Skeletal muscle cell (primary cell): ENCODE results near the gene TNPO3.
A peak's percentile ranks its signal among the peaks of the same experiment; 100 is the strongest.

Experiments
- DNase-seq: peaks from one replicate; pipeline ENCODE4 v3.0.0-alpha.2; 2010; ENCODE audit warnings: low read depth
- H3K4me3 ChIP-seq: 2 replicates; pipeline ENCODE4 v1.5.1; 2011; ENCODE audit warnings: low read depth, mild to moderate bottlenecking, control low read depth, low read length, moderate library complexity

The TNPO3 gene

GRCh38 chr7:129054438-129055293 lies at the start of gene TNPO3:
Gene TNPO3 (minus strand): TSS chr7:129055111. CDS start chr7:129054770, 341 bp downstream.
- DNase-seq, result peak; percentile 71
- peak within 1 kb of the TSS; percentile 88 for H3K4me3 ChIP-seq

GRCh38 chr7:129103561-129104324 lies 48.8 kb upstream of the TNPO3 start:
- no peak for DNase-seq
- H3K4me3 ChIP-seq, result no peak overlapping the region

GRCh38 chr7:129101746-129102145 lies 46.8 kb upstream of the TNPO3 start:
- no peak overlapping the region for H3K4me3 ChIP-seq
- DNase-seq, result no peak

- H3K4me3 ChIP-seq, result no peak overlapping the region
- no peak for DNase-seq
These were observed 45.9 kb upstream of the TNPO3 start for GRCh38 chr7:129100827-129101166.

GRCh38 chr7:129098409-129099084 lies 43.6 kb upstream of the TNPO3 start:
- no peak overlapping the region for H3K4me3 ChIP-seq
- DNase-seq, result no peak

GRCh38 chr7:129095258-129095657 lies 40.3 kb upstream of the TNPO3 start:
- DNase-seq, result no peak
- no peak overlapping the region for H3K4me3 ChIP-seq

GRCh38 chr7:129094501-129094900 lies 39.6 kb upstream of the TNPO3 start:
- H3K4me3 ChIP-seq, result no peak overlapping the region
- DNase-seq, result no peak

- DNase-seq, result no peak
- H3K4me3 ChIP-seq, result no peak overlapping the region
These were observed 39.1 kb upstream of the TNPO3 start for GRCh38 chr7:129093867-129094456.

- no peak overlapping the region for H3K4me3 ChIP-seq
- no peak for DNase-seq
These were observed 36.6 kb upstream of the TNPO3 start for GRCh38 chr7:129091484-129092002.

- no peak for DNase-seq
- no peak overlapping the region for H3K4me3 ChIP-seq
These were observed 35.5 kb upstream of the TNPO3 start for GRCh38 chr7:129090300-129090907.

GRCh38 chr7:129089521-129090212 lies 34.8 kb upstream of the TNPO3 start:
- no peak for DNase-seq
- no peak overlapping the region for H3K4me3 ChIP-seq

- no peak for DNase-seq
- H3K4me3 ChIP-seq, result no peak overlapping the region
These were observed 30.1 kb upstream of the TNPO3 start for GRCh38 chr7:129084801-129085551.

- H3K4me3 ChIP-seq, result no peak overlapping the region
- no peak for DNase-seq
These were observed 28.6 kb upstream of the TNPO3 start for GRCh38 chr7:129083525-129083924.

GRCh38 chr7:129078455-129078854 lies 23.5 kb upstream of the TNPO3 start:
- no peak overlapping the region for H3K4me3 ChIP-seq
- DNase-seq, result no peak

- no peak overlapping the region for H3K4me3 ChIP-seq
- DNase-seq, result no peak
These were observed 22.0 kb upstream of the TNPO3 start for GRCh38 chr7:129076886-129077285.

GRCh38 chr7:129074994-129075393 lies 20.1 kb upstream of the TNPO3 start:
- no peak overlapping the region for H3K4me3 ChIP-seq
- DNase-seq, result no peak

GRCh38 chr7:129074361-129074871 lies 19.5 kb upstream of the TNPO3 start:
- no peak for DNase-seq
- H3K4me3 ChIP-seq, result no peak overlapping the region

- H3K4me3 ChIP-seq, result no peak overlapping the region
These were observed 18.8 kb upstream of the TNPO3 start for GRCh38 chr7:129073738-129074137.

More at GRCh38 chr7:129073738-129074137, 18.8 kb upstream of the TNPO3 start:
- DNase-seq, result no peak
